GM23248 (cell line): ENCODE results near the gene MIGA2. TPM values are rescaled to one million over a fixed set of nuclear protein-coding genes. Genes with fewer than 3 reads are reported as not detected.

Source experiments
- DNase-seq: peaks from one replicate; pipeline ENCODE4 v3.0.0-alpha.2; 2015
- H2AFZ ChIP-seq: fragments of 200-600 bp; sonication (generic); 2 replicates; pipeline ENCODE4 v1.6.1; 2016; ENCODE audit warnings: antibody characterized with exemption
- H3F3A ChIP-seq: fragments of 200-600 bp; sonication (generic); 2 replicates; pipeline ENCODE4 v1.6.1; 2016; ENCODE audit warnings: mild to moderate bottlenecking, antibody characterized with exemption, mixed run types; ENCODE audit not compliant: insufficient read depth
- H3K27ac ChIP-seq: fragments of 200-600 bp; sonication (generic); 2 replicates; pipeline ENCODE4 v1.5.1; 2016; ENCODE audit warnings: mild to moderate bottlenecking
- H3K27me3 ChIP-seq: fragments of 200-600 bp; sonication (generic); replicated peaks from 2 replicates; pipeline ENCODE4 v1.6.1; 2016; ENCODE audit warnings: mild to moderate bottlenecking; ENCODE audit not compliant: insufficient read depth
- H3K36me3 ChIP-seq: fragments of 200-600 bp; sonication (generic); 2 replicates; pipeline ENCODE4 v1.6.1; 2016; ENCODE audit warnings: low read depth, mild to moderate bottlenecking
- H3K4me1 ChIP-seq: fragments of 200-600 bp; sonication (generic); 2 replicates; pipeline ENCODE4 v1.6.1; 2016; ENCODE audit warnings: mild to moderate bottlenecking; ENCODE audit not compliant: insufficient read depth
- H3K4me2 ChIP-seq: fragments of 200-600 bp; sonication (generic); one replicate; pipeline ENCODE4 v1.6.1; 2016; ENCODE audit warnings: mild to moderate bottlenecking; ENCODE audit not compliant: unreplicated experiment
- H3K4me3 ChIP-seq: fragments of 200-600 bp; sonication (generic); 2 replicates; pipeline ENCODE4 v1.5.1; 2016; ENCODE audit warnings: mild to moderate bottlenecking
- H3K79me2 ChIP-seq: fragments of 200-600 bp; sonication (generic); 2 replicates; pipeline ENCODE4 v1.6.1; 2016; ENCODE audit warnings: mild to moderate bottlenecking; ENCODE audit not compliant: insufficient read depth
- H3K9ac ChIP-seq: fragments of 200-600 bp; sonication (generic); 2 replicates; pipeline ENCODE4 v1.6.1; 2016; ENCODE audit warnings: mild to moderate bottlenecking
- H3K9me2 ChIP-seq: fragments of 200-600 bp; sonication (generic); 2 replicates; pipeline ENCODE4 v1.6.1; 2016; ENCODE audit warnings: mixed run types, mild to moderate bottlenecking, moderate library complexity; ENCODE audit not compliant: insufficient read depth
- H3K9me3 ChIP-seq: fragments of 200-600 bp; sonication (generic); one replicate; pipeline ENCODE4 v1.6.1; 2017; ENCODE audit warnings: low read depth
- H4K20me1 ChIP-seq: fragments of 200-600 bp; sonication (generic); 2 replicates; pipeline ENCODE4 v1.6.0; 2016; ENCODE audit not compliant: insufficient read depth
- EZH2 ChIP-seq: fragments of 200-600 bp; sonication (generic); IDR thresholded peaks from 2 replicates; pipeline ENCODE4 v1.6.1; 2018; ENCODE audit warnings: antibody characterized with exemption, mild to moderate bottlenecking; ENCODE audit not compliant: insufficient read depth, poor library complexity, severe bottlenecking
- EZH2phosphoT487 ChIP-seq: fragments of 200-600 bp; sonication (generic); IDR thresholded peaks from 2 replicates; pipeline ENCODE4 v1.6.1; 2018; ENCODE audit warnings: antibody characterized with exemption, moderate library complexity, mild to moderate bottlenecking, low read depth; ENCODE audit not compliant: insufficient read depth
- WGBS, 2 experiments: methylation state at CpG; one replicate each; pipeline ENCODE4 v1.1.6; 2015 to 2017; ENCODE audit warnings: low lambda C conversion rate in 2 of 2, low coverage in 1 of 2; ENCODE audit errors: missing lambda C conversion rate in 2 of 2; 5-methylcytosine and 5-hydroxymethylcytosine counted together
- in situ Hi-C: fragments of 300-500 bp; cut with MboI; formaldehyde crosslinking; loops from 2 replicates; pipeline ENCODE4 v1.15.0; 2020
- polyA plus RNA-seq: library from polyadenylated mRNA; unstranded; fragments of >200 nt; fragmentation: Nextera tagmentation; extraction: Ambion mirVana; gene quantifications from 2 replicates; pipeline ENCODE4 v1.2.1, GENCODE V29; 2016
- total RNA-seq: library from RNA; depleted of rRNA; stranded (reverse); fragments of >200 nt; shearing (Covaris generic); gene quantifications from 2 replicates; pipeline ENCODE4 v1.2.3, GENCODE V29; 2014

Gene MIGA2
- total and polyA plus RNA-seq, 2 experiments from 2014 or later = 12.4 to 35.1 TPM

GRCh38 chr9:129042016-129042415, 5.6 kb downstream of the MIGA2 start:
- H3K4me3 ChIP-seq = no peak overlapping the region
- H3K4me1 ChIP-seq = peaks cover 11% of the 10 kb centered on the region; the same call in 1 of the 2 replicates
- no peak for TF ChIP-seq EZH2phosphoT487
- TF ChIP-seq EZH2 = no peak
- no peaks in the 10 kb centered on the region; the same call in 1 of the 2 replicates for H3K36me3 ChIP-seq
- no peaks in the 10 kb centered on the region for H4K20me1 ChIP-seq
- no peak overlapping the region for H3K9ac ChIP-seq
- WGBS, 2 experiments = 63 to 69% methylated on average over 11 to 12 of the region's 16 CpGs
- H3K79me2 ChIP-seq = peaks cover 43% of the 10 kb centered on the region
- DNase-seq = no peak
- no peaks in the 10 kb centered on the region for H3K27me3 ChIP-seq
- H2AFZ ChIP-seq = no peak overlapping the region
- H3K9me3 ChIP-seq = no peaks in the 10 kb centered on the region
- in situ Hi-C loops = no loop called here
- no peaks in the 10 kb centered on the region for H3F3A ChIP-seq
- no peaks in the 10 kb centered on the region for H3K9me2 ChIP-seq
- H3K4me2 ChIP-seq = no peak overlapping the region
- H3K27ac ChIP-seq = no peak overlapping the region

- Histone ChIP-seq H3K36me3 (no peaks in the 10 kb centered on the region; the same call in 1 of the 2 replicates), H3K4me3 (no peak overlapping the region), H3F3A (no peaks in the 10 kb centered on the region), H3K4me2 (no peak overlapping the region), H3K27me3 (no peaks in the 10 kb centered on the region), H3K79me2 (no peaks in the 10 kb centered on the region), H4K20me1 (no peaks in the 10 kb centered on the region), H3K9me3 (no peaks in the 10 kb centered on the region), H2AFZ (no peak overlapping the region), H3K27ac (no peak overlapping the region), H3K9me2 (no peaks in the 10 kb centered on the region), H3K9ac (no peak overlapping the region), H3K4me1 (no peaks in the 10 kb centered on the region)
- no peak for DNase-seq
- in situ Hi-C loops = no loop called here
- WGBS, 2 experiments = 86 to 88% methylated on average over 8 of the region's 8 CpGs
- TF ChIP-seq EZH2 (no peak), EZH2phosphoT487 (no peak)
These were observed 16.2 kb downstream of the MIGA2 start for GRCh38 chr9:129052592-129052991.

- Histone ChIP-seq H3K79me2 (no peaks in the 10 kb centered on the region), H3K27ac (no peak overlapping the region), H4K20me1 (no peaks in the 10 kb centered on the region), H3K4me3 (no peak overlapping the region), H3K4me2 (no peak overlapping the region), H3K4me1 (no peaks in the 10 kb centered on the region), H3K27me3 (no peaks in the 10 kb centered on the region), H3K9me2 (no peaks in the 10 kb centered on the region), H3K36me3 (no peaks in the 10 kb centered on the region; the same call in 1 of the 2 replicates), H3K9ac (no peak overlapping the region), H3F3A (no peaks in the 10 kb centered on the region), H3K9me3 (no peaks in the 10 kb centered on the region), H2AFZ (no peak overlapping the region)
- in situ Hi-C loops = no loop called here
- TF ChIP-seq EZH2 (no peak), EZH2phosphoT487 (no peak)
- 96 to 98% methylated on average over 6 of the region's 6 CpGs for WGBS, 2 experiments
- no peak for DNase-seq
These were observed 16.6 kb downstream of the MIGA2 start for GRCh38 chr9:129053020-129053419.

- Histone ChIP-seq H2AFZ (no peak overlapping the region), H3K9me2 (no peaks in the 10 kb centered on the region), H4K20me1 (no peaks in the 10 kb centered on the region), H3K36me3 (no peaks in the 10 kb centered on the region; the same call in 1 of the 2 replicates), H3K79me2 (no peaks in the 10 kb centered on the region), H3K27me3 (no peaks in the 10 kb centered on the region), H3K9ac (no peak overlapping the region), H3K27ac (no peak overlapping the region), H3K9me3 (no peaks in the 10 kb centered on the region), H3F3A (no peaks in the 10 kb centered on the region), H3K4me3 (no peak overlapping the region), H3K4me2 (no peak overlapping the region), H3K4me1 (peaks cover 4% of the 10 kb centered on the region)
- no peak for DNase-seq
- TF ChIP-seq EZH2phosphoT487 (no peak), EZH2 (no peak)
- in situ Hi-C loops = no loop called here
- WGBS, 2 experiments = 81 to 83% methylated on average over 5 of the region's 5 CpGs
These were observed 17.9 kb downstream of the MIGA2 start for GRCh38 chr9:129054163-129054851.
